GM18520 (cell line): ENCODE results near the gene PDE9A.

Experiments used
- ATAC-seq: cut with Tn5 transposase; IDR thresholded peaks from one replicate; pipeline ENCODE4 v1.9.1; 2021; ENCODE audit not compliant: unreplicated experiment

Gene PDE9A

DNA sequence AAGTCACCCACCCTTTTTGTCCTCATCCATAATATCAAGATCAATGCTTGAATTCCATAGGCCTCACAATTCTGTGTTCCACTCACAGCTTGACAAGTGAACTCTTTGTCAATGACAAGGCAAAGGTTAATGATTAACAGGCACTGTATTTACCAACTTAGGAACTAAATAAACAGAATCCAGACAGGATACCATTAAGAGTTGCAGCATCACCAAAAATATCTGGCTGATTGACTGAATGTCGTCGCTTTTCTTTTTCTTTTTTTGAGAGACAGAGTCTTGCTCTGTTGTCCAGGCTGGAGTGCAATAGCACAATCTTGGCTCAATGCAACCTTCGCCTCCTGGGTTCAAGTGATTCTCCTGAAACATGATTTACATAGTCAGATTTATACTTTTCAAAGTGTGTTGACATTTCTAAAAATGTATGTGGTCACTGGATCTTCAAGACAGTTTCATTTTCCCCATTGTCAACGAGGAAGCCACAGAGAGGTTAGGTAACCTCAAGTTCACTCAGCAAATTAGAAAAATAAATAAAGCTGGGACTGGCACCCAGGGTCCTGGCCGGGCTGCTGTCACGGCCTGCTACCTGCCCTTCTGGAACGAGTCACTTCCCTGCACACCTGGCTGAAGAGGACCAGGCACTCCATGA, 81.0 kb downstream of the PDE9A start:
- no peak for ATAC-seq

DNA sequence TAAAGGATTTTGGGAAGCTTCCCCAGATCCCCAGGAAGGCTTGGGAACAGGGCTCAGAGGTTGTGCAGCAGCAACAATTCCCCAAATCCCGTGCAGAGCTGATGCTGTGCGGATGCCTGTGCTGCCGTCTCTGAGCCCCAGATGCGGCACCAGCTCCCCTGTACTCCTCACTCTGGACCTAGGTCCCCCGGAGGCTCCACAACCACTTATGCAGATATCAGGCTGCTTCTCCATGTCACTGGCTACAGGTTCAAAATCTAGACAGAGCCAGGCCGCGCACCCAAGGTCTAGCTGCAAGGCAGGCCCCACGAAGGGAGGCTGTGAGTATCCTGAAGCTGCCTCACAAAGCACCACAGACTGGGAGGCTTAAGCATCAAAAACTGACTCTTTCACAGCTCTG, 81.6 kb downstream of the PDE9A start:
- no peak for ATAC-seq

DNA sequence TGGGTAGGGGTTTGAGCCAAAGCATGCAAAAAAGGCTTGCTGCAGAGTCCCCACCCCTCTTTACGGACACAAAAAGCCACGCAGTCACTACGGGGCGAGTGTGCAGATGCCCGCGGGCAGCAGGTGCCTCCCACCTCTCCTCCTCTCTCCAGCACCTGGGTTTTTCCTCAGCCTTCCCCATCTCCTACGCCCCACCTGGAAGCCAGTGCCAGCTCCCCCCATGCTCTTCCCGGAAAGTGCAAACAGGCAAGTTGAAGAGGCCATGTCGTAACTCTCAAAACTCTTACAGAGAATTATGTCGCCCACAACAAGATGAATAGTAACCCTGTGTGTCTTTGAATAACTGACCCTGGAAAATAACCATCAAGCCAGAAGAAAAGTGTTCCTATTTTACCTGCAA, 82.5 kb downstream of the PDE9A start:
- no peak for ATAC-seq

DNA sequence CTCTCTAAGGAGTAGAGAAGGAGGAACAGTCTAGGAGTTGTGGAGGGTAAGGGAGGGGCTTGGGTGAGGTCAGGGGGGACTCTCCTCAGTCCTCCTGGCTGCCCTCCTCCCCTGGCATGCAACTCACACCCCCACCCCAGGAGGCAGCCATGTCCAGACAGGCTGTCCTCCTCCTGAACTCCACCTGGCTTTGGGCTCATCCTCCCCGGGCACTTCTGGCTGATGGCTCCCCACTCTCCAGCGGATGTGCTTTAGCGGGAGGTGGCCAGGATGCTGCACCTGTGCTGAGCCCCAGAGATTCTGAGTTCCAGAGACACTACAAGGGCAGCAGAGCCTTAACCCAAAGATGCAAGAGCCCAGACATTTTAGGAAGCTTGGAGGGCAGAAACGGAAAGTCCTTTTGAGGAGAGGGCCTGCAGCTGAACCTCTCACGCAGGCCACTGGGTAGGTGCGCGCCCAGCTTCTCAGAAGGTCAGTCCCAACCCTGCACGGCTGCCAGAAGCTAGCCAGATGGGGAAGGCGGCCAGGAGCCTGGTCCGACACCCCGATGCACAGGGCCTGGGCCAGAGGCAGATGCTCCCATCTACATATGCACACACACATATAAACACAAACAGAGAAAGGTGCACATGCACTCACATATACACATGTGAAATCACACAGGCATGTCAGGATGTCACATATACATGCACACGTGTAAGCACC, 83.4 kb downstream of the PDE9A start:
- ATAC-seq = no peak

DNA sequence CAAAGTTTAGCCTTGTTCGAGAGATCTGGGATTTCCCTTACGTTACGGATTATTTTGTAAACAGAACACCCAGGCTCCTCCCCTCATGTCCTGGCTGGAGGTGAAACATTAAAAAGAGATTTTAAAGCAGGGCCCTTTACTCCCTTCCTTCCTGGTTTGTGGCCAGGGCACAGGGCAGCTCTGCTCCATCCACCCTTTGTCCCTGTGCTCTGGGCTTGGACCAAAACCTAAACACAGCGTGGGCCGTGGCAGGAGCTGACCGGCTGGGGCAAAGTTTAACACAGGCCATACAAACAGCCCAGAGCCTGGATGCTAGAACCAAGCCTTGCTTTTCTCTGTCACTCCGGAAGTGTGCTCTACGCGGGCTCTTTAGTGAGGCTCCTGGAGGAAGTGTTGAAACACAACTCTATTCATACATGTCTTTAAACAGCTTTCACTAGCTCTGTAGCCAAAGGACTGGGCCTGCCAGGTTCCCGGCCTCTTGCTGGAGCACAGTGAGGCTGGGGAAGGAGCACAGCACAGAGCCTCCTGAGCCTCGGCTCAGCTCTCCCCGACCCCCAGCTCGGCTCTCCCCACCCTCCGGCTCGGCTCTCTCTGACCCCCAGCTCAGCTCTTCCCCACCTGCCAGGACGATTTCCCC, 84.7 kb downstream of the PDE9A start:
- ATAC-seq = no peak

DNA sequence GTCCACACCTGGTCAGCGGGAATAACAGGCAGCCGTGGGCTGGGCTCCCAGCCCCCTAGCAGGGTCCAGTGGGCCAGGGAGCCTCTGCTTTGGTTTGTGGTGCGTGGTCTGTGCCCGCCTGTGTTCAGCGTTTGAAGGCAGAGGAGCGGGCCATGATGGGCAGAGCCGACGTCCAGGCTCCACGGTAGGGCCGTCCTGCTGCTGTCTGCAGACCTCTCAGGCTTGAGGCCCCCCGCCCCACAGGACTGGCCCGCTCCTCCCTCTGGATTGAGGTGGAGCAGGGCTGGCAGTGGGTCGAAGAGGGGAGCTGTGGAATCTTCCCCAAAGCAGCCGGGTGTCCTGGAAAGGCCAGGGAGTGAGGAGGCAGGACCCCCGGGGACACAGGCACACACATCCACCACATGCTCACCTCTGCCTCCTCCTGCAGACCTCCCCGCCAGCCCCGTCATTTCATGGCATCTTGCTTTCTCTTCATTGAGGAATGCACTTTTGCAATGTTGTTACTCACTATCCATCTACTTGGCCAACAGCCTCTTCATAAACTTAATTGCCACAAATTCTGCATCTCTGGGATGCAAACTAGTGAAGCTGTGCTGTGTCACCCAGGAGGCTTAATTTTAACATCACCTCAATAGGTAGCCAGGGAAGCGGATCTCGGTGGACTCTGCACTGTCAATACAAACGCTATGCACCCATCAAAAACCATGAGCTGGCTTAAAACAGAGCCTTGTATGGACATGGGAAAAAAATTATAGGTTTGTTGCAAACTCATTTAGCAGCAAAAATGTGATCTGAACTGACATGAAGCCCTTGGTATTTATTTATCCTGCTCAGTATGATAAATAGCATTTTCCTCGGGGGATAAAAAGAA, 85.9 kb downstream of the PDE9A start:
- ATAC-seq = no peak

DNA sequence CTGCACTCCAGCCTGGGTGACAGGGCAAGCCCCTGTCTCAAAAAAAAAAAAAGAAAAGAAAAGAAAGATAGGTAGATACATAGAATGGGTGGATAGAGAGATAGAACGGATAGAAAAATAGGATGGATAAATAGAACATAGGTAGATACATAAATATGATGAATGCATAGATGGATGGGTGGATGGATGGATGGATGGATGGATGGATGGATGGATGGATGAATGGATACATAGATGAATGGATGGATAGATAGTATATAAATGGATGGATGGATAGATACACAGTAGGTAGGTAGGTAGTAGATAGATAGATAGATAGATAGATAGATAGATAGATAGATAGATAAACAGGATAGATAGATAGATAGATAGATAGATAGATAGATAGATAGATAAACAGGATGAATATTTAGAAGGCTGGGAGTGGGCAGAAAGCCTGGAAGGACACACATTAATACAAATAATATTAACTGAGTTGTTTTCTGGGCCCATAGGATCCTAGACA, 87.0 kb downstream of the PDE9A start:
- no peak for ATAC-seq

DNA sequence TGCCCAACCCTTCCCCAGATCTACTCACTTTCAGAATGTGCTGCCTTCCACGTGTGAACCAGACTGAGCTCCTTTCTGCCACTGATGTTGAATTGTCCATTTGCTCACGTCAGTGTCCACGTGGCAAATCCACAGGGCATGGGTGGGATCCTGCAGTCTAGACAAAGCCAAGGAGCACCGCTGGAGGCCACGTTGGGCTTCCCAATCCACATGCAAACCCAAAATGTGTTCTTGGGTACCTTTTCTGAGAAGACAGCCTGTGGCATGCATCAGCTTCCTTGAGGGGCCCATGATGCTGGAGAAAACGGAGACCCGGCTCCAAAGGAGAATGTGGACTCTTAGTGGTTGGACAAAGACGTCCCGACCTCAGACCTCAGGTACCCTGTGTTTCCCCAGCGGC, 87.6 kb downstream of the PDE9A start:
- ATAC-seq = no peak

DNA sequence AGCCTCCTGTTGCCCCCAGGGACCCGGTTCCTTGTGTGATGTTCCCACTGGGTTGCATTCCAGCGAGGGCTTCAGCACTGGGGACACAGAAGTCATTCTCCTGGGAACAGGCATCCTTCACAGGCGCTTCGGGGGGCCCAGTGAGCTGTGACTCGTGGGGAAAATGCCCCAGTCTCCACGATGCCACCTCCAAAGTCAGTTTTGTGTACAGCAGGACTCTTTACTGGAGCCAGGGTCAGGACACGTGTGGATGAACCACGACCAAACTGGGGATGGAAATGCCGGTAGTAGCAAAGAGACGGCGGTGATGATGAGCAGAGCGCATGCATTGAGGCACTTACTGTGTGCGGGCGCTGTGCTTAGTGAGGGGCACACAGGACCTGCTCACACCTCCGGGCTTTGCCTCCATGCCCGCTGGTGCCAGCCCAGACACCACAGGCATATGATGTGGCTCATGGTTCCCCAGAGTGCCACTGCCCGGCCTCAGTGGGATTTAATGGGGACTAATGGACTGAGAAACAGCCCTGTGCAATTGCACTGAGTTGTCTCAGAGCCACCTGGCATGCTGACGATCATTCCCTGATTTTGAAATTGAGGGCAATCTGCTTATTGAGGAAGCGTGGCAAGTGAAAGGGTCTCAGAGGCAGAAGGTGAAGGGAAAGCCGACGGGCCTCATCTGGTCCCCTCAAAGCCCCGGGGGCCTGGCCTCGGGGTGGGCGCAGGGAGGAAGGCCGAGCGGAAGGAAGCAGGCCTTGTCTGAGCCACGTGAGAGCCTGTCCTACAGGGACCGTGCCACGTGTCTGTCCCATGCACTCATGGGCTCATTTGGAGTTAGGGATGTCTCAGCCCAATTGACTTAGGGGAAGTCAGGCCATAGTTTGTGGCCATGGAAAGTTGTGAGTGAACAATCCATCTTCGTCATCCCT, 91.4 kb downstream of the PDE9A start:
- ATAC-seq = no peak

DNA sequence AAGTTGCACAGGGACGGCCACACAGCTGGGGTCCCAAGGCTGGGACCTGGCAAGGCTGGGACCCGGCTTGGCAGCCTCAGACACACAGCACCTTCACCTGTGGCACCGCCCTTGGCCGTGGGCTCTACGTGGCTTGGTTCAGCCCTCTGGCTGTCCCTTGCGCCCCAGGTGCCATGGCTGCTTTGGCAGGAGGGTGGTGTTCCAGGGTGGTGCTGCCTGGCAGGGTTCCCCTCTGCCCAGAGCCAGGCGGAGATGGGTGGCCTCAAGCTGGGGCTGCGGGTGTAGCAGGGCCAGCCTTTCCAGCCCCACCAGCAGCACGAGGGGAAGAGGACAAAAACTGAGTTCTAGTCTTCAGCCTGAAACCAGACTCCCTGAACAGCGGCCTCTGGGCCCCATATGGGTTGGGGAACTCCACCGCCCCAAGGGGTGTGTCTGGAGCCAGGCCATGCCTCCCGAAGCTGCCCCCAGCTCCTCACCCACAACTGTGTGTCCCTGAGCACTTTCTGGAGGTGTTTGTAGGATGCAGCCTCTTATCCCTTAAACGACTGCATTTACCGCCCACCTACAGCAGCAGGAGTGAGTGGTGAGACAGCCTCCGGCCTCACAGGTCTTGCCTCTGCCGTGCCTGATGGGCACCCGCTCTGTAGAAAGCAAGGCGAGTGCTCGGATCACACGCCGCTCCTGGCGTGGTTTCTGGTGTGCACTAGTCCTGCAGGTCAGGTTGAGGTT, 92.3 kb downstream of the PDE9A start:
- no peak for ATAC-seq

DNA sequence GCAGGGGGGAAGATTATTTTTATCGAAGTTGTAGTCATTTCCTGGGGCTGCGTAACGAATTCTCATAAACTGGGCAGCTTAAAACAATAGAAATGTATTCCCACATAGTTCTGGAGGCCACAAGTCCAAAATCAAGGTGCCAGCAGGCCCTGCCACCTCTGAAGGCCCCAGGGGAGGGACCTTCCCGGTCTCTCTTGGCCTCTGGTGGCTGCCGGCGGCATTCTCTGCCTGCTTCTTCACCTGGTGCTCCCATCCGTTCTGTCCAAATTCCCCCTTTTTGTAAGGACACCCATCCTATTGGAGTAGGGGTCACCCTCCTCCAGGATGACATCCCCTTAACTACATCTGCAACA, 92.8 kb downstream of the PDE9A start:
- ATAC-seq = no peak

DNA sequence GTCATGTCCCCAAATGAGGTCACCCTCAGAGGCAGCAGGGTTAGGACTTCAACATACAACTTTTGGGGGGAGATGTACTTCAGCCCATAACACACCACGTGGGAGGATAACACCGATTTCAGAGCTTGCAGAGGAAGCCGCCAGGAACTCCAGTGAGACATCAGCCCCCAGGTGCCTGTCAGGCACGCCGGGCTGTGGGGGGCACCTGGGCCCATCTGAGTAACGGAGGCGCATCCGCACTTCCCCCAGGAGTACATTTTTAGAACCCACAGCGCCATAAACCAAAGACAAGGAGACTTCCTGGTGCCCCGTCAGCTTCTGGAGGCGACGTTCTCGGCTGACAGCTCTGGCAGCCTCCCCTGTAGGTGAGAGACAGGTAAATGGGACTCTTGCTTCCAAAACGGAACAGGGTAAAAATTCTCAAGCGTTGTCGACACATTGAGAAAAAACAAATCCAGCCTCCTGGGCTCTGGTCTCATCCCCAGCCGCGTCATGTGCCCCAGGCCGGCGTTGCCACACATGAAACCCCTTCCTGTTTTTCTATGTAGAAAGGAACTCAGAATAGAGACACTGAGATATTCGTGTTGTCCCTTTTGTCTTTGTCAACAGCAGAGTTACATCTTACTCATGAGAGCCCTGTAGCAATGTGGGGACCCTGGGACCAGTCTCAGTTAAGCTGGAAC, 93.3 kb downstream of the PDE9A start:
- no peak for ATAC-seq

DNA sequence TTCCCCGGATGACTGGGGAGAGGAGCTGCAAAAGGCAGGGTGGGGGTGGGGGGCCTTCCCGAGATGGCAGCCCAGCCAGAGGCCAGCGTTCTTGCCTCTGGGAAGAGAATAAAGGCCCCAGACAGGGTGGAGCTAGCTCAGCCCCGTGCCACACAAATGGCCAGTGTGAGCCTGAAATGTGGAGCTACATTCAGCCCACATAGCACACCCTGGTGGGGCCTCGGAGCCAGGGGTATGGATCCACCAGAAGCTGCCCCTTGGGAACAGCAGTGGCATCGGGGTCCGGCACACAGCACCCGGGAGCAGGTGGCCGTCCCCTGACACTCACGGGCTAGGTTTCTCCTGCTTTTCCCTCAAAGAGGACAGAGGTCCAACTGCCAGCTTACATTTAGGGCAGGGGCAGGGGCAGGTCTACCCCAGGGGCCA, 93.9 kb downstream of the PDE9A start:
- ATAC-seq = no peak

DNA sequence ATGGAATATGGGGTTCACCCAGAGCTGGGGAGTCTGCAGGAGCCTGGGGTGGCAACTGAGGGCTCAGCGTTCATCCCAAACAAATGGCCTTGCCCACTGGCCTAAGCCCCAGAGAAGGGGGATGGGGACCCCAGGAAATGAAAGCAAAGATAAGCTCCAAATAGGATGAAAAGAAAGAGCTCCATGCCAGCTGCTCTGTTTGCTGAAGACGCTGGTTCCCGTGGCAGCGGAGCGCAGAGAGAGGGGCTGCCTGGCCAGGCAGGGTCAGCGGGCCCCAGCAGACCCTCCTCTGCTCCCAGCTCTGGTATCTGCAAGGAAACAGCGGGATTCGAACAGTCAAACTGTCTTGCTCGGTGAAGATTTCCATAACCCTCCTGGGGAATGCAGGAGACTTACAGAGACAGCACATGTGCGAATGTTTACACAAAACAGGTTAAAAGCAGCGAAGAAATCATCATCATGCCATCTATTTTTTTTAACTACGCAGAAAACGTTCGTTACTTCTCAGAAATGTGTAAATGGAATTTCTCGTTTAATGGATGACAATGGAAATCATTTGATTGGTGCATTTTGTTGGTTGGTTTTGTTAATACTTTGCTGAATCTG, 94.4 kb downstream of the PDE9A start:
- ATAC-seq = no peak

DNA sequence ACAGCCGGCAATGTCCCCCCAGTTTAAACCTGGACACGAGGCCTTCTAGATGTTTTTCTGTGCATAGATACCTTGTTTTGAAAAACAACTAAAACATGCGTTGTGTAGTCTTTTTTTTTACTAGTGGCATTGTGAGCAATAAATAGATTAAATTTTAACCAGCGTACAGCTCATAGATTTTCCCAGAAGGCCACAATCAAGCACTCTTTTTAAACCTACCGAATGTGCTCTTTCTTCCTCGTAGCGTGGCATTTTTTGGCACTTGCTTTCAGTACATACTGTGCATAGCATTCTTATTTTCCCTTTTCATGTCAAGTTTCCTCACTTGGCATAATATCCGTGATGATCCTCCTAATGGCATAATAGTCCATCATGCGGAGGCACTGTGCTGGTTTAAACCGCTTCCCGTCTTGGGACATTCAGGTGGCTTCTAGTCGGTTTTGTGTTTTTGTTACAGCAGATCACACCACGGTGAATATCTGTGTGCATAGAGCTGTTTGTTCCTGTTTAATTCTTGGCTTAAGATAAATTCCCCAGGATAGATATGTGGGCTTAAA, 95.3 kb downstream of the PDE9A start:
- ATAC-seq = no peak

DNA sequence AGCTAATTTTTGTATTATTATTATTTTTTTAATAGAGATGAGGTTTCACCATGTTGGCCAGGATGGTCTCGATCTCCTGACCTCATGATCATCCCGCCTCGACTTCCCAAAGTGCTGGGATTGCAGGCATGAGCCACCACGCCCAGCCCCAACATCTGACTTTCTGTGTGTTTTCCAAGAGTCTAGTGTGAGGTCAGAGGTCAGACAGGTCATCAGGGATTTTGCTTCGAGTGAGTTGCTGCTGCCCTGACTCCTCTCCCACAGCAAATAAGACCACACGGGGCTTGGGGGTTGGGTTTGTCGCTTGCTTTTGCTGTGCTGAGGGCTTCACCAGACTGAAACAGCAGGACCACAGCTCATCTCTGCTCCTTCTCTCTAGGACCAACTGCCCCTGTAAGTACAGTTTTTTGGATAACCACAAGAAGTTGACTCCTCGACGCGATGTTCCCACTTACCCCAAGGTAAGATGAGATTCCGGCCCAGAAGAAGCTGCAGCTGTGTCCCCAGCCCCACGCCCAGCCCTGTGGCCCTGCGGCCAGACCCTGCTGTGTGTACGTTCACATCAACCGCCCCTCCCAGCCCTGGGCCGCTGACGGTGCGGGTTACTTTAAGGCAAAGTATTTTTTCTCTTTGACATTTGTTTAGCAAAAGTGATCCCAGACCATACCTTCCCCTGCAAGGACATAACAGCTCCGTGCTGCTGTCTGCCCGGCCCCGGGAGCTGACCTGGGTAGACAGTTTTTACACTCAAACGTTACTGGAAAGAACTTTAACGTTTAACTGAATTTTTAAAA, 97.5 kb downstream of the PDE9A start:
- no peak for ATAC-seq

DNA sequence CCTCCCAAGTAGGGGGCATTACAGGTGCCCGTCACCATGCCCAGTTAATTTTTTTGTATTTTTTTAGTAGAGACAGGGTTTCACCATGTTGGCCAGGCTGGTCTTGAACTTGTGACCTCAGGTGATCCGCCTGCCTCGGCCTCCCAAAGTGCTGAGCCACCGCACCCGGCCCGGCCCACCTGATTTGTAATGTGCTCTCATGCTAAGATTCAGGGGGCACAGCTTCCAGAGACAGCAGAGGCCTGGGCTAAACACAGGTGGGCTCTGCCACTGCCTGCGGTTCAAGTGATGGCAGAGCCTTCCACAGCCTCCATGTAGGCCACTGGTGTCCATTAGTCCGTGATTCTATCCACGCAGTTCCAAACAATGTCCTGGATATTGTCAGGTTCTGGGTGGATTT, 98.4 kb downstream of the PDE9A start:
- no peak for ATAC-seq

DNA sequence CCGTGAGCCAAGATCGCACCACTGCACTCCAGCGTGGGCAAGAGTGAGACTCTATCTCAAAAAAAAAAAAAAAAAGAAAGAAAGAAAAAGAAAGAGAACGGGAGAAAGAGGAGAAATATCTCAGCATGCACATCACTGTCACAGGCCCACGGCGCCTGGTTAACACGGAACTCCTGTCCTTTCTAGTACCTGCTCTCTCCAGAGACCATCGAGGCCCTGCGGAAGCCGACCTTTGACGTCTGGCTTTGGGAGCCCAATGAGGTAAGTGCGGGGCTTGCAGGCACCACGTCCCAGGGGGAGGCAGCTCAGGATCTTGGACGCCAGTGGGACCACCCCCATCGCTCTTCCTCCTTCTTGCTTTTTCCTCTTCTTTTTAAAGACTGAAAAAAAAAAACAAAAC, 100.4 kb downstream of the PDE9A start:
- no peak for ATAC-seq
